HG02970 (cell line): ENCODE data around the gene HJURP.

Experiments
- ATAC-seq: cut with Tn5 transposase; IDR thresholded peaks from one replicate; pipeline ENCODE4 v1.9.1; 2021; ENCODE audit warnings: mild to moderate bottlenecking, moderate library complexity, moderate number of reproducible peaks; ENCODE audit not compliant: unreplicated experiment, low FRiP score

The HJURP gene

DNA sequence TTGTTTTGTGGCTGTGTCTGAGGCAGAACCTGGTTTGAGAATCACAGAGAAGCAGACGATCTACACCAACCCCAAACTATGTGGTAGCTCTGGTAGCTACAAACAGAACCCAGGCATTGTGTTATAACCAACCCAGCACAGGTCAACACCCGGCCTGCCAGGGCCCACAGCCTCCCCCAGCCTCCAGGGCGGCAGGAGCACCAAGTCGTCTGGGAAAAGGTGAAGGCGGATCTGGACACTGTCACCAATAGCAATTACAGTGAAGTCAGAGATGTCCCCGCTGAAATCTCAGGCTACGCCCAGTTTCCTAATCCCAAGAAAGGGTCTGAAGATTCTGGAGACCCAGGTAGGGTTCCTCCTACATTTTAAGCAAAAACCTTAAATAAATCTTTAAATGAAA, 3.6 kb downstream of the HJURP start:
- ATAC-seq = no peak

- ATAC-seq = no peak
Measured at GRCh38 chr2:233849607-233850271, 4.6 kb downstream of the HJURP start.

DNA sequence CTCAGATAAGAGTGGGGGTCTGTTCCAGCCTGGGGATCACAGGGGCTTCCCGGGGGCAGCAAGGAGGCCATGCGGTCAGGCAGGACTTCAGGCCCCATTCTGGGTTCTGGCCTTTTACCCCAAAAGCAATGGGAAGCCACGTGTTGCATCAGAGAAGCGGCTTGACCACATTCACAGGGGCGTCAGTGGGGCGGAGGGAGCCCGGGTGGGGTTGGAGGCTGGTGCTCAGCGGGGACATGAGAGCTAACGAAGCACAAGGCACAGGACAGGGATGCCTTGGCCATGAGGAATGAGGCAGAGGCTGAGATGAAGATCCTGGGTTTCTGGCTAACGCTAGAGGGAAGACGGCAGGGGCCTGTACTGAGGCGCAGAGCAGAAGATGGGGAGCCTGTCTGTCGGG, 6.1 kb downstream of the HJURP start:
- no peak for ATAC-seq

DNA sequence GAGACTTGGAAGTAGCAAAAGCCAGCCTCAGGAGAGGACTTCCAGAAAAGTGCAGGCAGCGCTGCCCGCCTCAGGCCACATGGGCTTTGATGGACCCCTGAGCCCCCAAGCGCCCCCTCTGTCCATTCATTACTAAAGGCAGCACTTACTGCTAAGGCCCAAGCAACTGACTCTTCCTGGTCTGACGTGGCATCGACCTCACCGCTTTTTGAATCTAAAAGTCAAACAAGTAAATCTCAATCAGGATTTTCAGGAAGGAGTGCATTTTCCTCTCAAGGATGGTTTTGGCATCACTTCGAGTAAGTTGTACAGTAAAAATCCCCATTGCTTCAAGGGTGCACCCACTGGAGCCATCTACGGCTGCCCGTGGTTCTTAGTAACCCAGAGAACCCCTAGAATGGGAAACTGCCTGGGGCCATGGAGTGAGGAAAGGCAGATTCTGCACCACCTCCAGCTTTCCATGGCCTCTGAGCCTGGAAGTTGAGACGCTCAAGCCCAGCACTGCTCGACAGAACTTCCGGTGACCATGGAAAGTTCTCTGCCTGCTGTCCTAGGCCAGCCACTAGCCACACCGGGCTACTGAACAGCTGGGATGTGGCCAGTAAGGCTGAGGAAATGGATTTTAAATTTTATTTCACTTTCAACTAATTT, 7.0 kb downstream of the HJURP start:
- ATAC-seq = no peak

GRCh38 chr2:233846387-233847247, 7.7 kb downstream of the HJURP start:
- no peak for ATAC-seq

DNA sequence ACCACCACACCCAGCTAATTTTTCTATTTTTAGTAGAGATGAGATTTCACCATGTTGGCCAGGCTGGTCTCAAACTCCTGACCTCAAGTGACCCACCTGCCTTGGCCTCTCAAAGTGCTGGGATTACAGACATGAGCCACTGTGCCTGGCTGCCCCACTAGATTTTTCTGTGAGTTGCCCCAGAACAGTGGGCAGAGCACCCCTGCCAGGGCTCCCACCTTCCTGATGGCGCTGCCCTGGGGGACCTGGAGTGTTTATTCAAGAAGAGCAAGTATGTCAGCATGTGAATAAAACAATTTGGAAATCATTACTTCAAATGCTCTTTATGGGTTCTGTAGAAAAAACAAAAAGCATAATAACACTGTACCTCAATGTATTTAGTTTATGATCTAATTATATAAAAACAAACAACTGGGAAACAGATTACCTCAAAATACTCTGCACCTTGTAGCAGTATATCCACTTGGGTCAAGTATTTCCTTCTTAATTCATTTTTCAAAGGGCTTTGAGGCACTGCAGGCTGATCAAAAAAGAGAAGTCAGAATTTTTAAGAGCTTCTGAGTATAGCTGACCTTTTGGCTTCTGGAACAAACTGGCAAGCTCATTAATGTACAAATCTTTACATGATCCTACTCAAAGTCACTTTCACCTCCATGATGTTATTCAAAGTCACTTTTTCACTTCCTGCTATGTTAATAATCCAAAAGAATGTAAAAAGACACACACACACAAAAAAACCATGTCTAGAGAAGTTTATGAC, 8.9 kb downstream of the HJURP start:
- no peak for ATAC-seq

GRCh38 chr2:233844836-233845235, 9.5 kb downstream of the HJURP start:
- ATAC-seq = no peak

DNA sequence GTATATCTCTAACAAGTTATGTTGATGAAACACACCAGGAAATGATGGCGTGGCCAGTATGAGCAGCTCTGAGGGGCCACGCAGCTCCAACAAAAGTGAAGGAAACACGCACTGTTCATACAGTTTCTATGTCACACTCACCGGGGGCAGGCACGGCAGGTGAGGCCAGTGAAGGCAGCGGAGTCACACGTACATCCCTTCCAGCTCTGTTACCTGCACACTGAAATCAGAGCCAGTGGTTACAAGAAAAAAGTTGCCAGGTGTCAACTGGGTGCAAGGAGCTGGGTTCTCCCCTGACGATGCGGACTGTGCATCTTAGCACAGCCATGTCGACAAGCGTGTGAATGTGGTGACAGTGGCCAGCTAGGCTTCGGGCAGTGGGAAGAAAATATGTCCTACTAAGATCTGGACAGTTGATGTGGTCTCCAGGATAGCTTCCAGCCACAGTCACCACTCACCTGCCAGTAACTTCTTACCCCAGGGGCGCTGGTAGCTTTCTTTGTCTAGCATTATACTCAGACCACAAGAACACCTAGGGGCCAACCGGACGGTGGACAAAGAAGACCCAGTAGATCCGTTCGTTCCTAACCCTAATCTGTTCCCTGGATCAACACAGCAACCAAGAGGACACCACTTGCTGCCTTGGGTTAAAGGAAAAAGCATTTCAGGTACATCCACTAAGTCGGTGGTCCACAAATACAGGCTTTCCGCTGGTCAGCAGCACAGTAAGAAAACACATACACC, 10.1 kb downstream of the HJURP start:
- no peak for ATAC-seq

DNA sequence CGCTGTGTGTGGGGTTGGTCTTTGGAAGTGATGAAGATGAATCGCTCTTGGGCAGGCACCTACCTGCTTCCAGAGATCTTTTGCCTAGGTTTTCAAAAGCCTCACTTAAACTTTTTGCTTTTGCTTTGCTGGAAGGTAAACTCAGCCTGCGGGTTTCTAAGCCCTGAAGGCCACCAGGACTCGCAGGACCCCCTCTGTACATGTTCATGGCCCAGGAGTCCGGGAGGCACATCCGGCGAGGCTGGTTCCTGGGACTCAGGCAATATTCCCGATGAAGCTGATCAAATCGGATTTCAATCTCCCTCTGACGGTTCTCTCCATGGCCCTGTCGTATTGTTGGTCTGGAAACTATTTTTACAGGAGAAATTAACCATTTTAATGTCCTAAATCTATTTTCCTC, 13.2 kb downstream of the HJURP start:
- ATAC-seq = no peak

DNA sequence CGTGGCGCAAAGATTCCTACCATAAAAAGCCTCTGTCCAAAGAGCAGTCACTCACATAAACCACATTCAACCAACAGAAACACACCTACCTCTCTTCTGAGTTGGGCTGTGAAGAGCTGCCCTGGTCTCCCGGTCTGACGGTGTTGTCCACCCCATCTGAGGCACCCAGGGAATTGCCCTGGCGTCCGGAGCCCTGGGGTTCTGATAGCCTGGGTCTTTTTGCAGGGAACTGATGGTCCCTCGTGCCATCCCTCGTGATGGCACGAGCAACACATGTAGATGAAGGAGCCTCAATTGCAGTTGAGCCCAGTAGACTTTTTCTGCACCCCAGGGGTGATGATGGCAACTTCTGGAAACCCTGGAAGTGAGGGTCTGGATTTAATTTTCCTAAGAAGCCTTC, 13.8 kb downstream of the HJURP start:
- ATAC-seq = no peak

GRCh38 chr2:233839447-233839820, 14.9 kb downstream of the HJURP start:
- ATAC-seq = no peak

DNA sequence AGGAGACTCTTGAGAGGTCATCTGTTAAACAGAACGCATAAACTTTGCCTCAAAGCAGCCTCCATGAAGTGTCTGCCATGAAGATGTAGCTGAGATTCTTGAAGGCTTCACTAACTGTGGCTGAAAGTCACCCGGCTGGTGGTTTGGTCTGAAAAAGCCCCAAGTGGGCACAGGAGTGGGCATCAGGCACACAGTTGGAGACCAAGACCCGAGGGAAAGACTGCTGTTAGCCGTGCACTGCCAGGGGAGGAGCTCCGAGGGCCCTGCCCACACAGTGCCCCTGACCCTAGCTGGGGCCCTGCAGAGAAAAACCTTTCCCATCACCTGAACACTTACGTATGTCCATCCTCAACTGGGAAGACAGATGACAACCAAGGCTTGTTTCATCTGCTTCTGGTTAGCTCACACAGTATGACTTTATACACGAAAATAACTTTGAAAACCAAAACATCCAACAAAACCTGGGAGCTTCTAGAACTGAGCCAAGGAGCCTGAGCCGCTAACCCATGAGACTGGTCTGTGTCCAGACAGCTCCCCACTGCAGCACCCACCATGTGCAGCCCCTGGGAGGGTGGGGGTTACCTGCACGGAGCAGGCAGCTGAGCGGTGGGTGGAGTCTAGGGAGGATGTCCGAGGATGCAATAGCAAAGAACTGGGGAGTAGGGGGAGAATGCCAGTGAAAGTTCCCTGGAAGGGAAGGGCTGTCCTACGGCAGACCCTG, 15.4 kb downstream of the HJURP start:
- no peak for ATAC-seq

- ATAC-seq = no peak
Measured at GRCh38 chr2:233838251-233838650, 16.1 kb downstream of the HJURP start.

- ATAC-seq = no peak
Measured at GRCh38 chr2:233837694-233838229, 16.6 kb downstream of the HJURP start.

DNA sequence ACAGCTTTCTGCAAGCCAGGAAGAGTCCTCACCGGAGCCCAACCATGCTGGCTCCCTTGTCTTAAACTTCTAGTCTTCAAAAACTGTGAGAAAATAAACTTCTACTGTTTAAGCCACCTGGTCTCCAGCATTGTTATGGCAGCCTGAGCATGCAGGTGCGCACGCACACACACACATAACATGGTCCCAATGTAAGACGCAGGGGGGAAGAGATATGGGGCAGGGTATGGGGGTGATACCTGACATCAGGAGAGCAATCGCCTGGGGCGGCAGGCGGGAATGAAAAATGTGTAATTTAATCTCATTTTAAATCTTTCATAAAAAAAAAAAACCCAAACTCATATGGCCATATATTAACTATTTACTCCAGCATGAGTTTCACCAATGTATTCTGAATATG, 18.0 kb downstream of the HJURP start:
- ATAC-seq = no peak

DNA sequence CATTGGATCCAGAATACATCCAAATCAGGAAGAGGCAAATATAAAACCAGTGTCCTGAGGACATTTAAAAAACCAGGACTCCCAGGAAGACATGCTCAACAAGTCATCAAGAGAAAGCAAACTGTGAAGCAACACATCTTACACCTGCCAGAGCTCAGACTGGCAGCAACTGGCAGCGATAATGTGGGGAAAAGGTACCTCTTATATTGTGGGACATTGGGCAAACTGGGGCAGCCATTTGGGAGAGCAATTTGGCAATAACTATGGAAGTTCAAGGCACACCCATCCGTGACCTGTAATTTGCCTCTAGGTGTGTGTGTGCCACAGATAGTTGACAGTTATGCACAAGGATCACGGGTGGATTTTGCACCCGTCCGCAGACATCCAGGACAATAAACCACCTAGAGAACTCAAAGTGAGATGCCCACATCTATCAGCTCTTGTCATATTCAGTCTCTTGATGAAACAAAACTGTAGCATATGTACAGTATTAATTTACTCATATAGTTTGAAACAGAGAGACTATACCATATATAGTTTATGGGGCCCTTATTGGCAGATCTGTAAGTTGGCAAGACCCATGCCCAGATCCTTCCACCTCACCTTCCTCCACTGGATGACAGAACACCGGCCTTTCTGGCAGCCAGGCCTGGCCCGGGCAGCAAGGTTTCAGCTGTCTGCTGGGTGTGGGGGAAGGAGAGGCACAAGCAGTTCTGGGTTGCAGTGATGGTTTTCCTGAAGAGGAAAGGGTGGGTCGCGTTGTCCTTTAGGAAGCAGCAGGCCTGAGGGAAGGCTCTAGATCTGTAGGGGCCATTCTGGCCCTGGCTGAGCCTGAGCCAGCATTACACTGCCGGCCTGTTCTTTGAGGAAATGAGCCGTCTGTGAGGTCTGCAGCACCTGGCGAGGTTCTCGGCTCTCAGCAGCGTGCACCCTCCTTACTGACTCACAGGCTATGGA, 18.8 kb downstream of the HJURP start:
- no peak for ATAC-seq

GRCh38 chr2:233833345-233833744, 21.0 kb downstream of the HJURP start:
- ATAC-seq = no peak

GRCh38 chr2:233832869-233833311, 21.4 kb downstream of the HJURP start:
- ATAC-seq = no peak
